ENCODE measurements around the gene GMDS. TPM values are rescaled to one million over a fixed set of nuclear protein-coding genes. Genes with fewer than 3 reads are reported as not detected.
A peak's percentile ranks its signal among the peaks of the same experiment; 100 is the strongest.

The GMDS gene
- total RNA-seq, 3 donors from 2014 or later (not counting 1 experiment from before 2014, with no cell fraction given) = 23.6 to 31.0 (median 26.4) TPM

GRCh38 chr6:1609648-1610496, 635.5 kb downstream of the GMDS start, which contains the start of gene FOXC1:
TSS of gene FOXC1 (plus strand) at chr6:1609915. CDS start at chr6:1610446, 531 bp downstream.
- H3K27me3 Mint-ChIP-seq (ENCODE audit: low read depth in 2 of 2) = peaks cover 46 to 49% of the 10 kb centered on the region in 2 donors
- H3K27me3 ChIP-seq (ENCODE audit: control insufficient read depth, insufficient read depth, low read length) = peaks cover 66% of the 10 kb centered on the region
- ATAC-seq (peak in 2 of 3 donors; percentile 46), DNase-seq (peak in 1 of 2 donors; percentile 39)
- no peak for TF ChIP-seq CTCF (IDR thresholded peaks at IDR 0.05)
- intact Hi-C loops (cut with micrococcal nuclease) = no loop called here
- no peak within 1 kb of the TSS for H3K27ac Mint-ChIP-seq
- peaks cover 55% of the 10 kb centered on the region for H3K4me1 ChIP-seq (ENCODE audit: control insufficient read depth, insufficient read depth, low read length)
- no peaks in the 10 kb centered on the region for H3K36me3 ChIP-seq (ENCODE audit: control insufficient read depth, insufficient read depth, low read length)
- H3K4me3 ChIP-seq (ENCODE audit: low read length) = peak within 1 kb of the TSS; percentile 7
- H3K4me1 Mint-ChIP-seq = peaks cover 42 to 45% of the 10 kb centered on the region in 2 donors
- H3K4me3 Mint-ChIP-seq = peak within 1 kb of the TSS; percentile 87
- no peak within 1 kb of the TSS for H3K27ac ChIP-seq (ENCODE audit: low read length)
- no peaks in the 10 kb centered on the region for H3K9me3 ChIP-seq (ENCODE audit: control insufficient read depth, insufficient read depth, low read length)
- H3K9me3 Mint-ChIP-seq = no peaks in the 10 kb centered on the region
- WGBS (ENCODE audit: insufficient coverage) = under 1% methylated on average over 115 of the region's 115 CpGs
- no peaks in the 10 kb centered on the region for H3K36me3 Mint-ChIP-seq

- no peak overlapping the region for H3K27ac ChIP-seq (ENCODE audit: low read length)
- H3K4me3 Mint-ChIP-seq = peak overlapping the region; percentile 56
- ATAC-seq (no peak), DNase-seq (peak in 1 of 2 donors; percentile 19)
- intact Hi-C loops (cut with micrococcal nuclease) = no loop called here
- H3K27ac Mint-ChIP-seq = no peak overlapping the region
- 2% methylated on average over 58 of the region's 58 CpGs for WGBS (ENCODE audit: insufficient coverage)
- no peak overlapping the region for H3K4me3 ChIP-seq (ENCODE audit: low read length)
- no peaks in the 10 kb centered on the region for H3K36me3 Mint-ChIP-seq
- TF ChIP-seq CTCF (IDR thresholded peaks at IDR 0.05) = no peak
- peaks cover 46 to 49% of the 10 kb centered on the region in 2 donors for H3K27me3 Mint-ChIP-seq (ENCODE audit: low read depth in 2 of 2)
- peaks cover 42 to 45% of the 10 kb centered on the region in 2 donors for H3K4me1 Mint-ChIP-seq
- H3K4me1 ChIP-seq (ENCODE audit: control insufficient read depth, insufficient read depth, low read length) = peaks cover 58% of the 10 kb centered on the region
- H3K36me3 ChIP-seq (ENCODE audit: control insufficient read depth, insufficient read depth, low read length) = no peaks in the 10 kb centered on the region
- no peaks in the 10 kb centered on the region for H3K9me3 ChIP-seq (ENCODE audit: control insufficient read depth, insufficient read depth, low read length)
- H3K9me3 Mint-ChIP-seq = no peaks in the 10 kb centered on the region
- peaks cover 69% of the 10 kb centered on the region for H3K27me3 ChIP-seq (ENCODE audit: control insufficient read depth, insufficient read depth, low read length)
Observed at GRCh38 chr6:1609041-1609647, 636.3 kb downstream of the GMDS start.

- no peak for ATAC-seq
- Histone ChIP-seq H3K27me3 (ENCODE audit: control insufficient read depth, insufficient read depth, low read length) (peaks cover 69% of the 10 kb centered on the region), H3K4me3 (ENCODE audit: low read length) (no peak overlapping the region), H3K4me1 (ENCODE audit: control insufficient read depth, insufficient read depth, low read length) (peaks cover 54% of the 10 kb centered on the region), H3K36me3 (ENCODE audit: control insufficient read depth, insufficient read depth, low read length) (no peaks in the 10 kb centered on the region), H3K27ac (ENCODE audit: low read length) (no peak overlapping the region), H3K9me3 (ENCODE audit: control insufficient read depth, insufficient read depth, low read length) (no peaks in the 10 kb centered on the region)
- H3K9me3 Mint-ChIP-seq = no peaks in the 10 kb centered on the region
- no peaks in the 10 kb centered on the region for H3K36me3 Mint-ChIP-seq
- no peak for TF ChIP-seq CTCF (IDR thresholded peaks at IDR 0.05)
- peak in 1 of 2 donors; percentile 18 for DNase-seq
- H3K27me3 Mint-ChIP-seq (ENCODE audit: low read depth in 2 of 2) = peaks cover 50 to 54% of the 10 kb centered on the region in 2 donors
- H3K4me1 Mint-ChIP-seq = peaks cover 42 to 45% of the 10 kb centered on the region in 2 donors
- H3K4me3 Mint-ChIP-seq = peak overlapping the region; percentile 83
- WGBS (ENCODE audit: insufficient coverage) = 8% methylated on average over 59 of the region's 59 CpGs
- no peak overlapping the region for H3K27ac Mint-ChIP-seq
- intact Hi-C loops (cut with micrococcal nuclease) = no loop called here
Observed at GRCh38 chr6:1608222-1609040, 637.0 kb downstream of the GMDS start.
